ENCODE data around the gene KRT1.

KRT1 gene

GRCh38 chr12:52698651-52699340 is 18.6 kb upstream of the KRT1 start:
- DNase-seq, result no peak

- DNase-seq, result no peak
Measured at GRCh38 chr12:52697058-52697582, 16.9 kb upstream of the KRT1 start.

GRCh38 chr12:52696588-52696987 is 16.4 kb upstream of the KRT1 start:
- no peak for DNase-seq

- DNase-seq, result no peak
Measured at GRCh38 chr12:52695039-52695438, 14.8 kb upstream of the KRT1 start.

- DNase-seq, result no peak
Measured at GRCh38 chr12:52694151-52694550, 13.9 kb upstream of the KRT1 start.

GRCh38 chr12:52693261-52693660 is 13.1 kb upstream of the KRT1 start:
- DNase-seq, result no peak

GRCh38 chr12:52692254-52692653 is 12.0 kb upstream of the KRT1 start:
- no peak for DNase-seq

GRCh38 chr12:52691841-52692150 is 11.6 kb upstream of the KRT1 start:
- DNase-seq, result no peak

GRCh38 chr12:52691076-52691840 is 11.1 kb upstream of the KRT1 start:
- DNase-seq, result peak; percentile 33

GRCh38 chr12:52690351-52691075 is 10.3 kb upstream of the KRT1 start:
- DNase-seq, result no peak

- DNase-seq, result no peak
Measured at GRCh38 chr12:52689936-52690335, 9.7 kb upstream of the KRT1 start.

- no peak for DNase-seq
Measured at GRCh38 chr12:52689239-52689638, 9.0 kb upstream of the KRT1 start.

GRCh38 chr12:52688481-52688880 is 8.3 kb upstream of the KRT1 start:
- no peak for DNase-seq

GRCh38 chr12:52687497-52688385 is 7.5 kb upstream of the KRT1 start:
- no peak for DNase-seq

GRCh38 chr12:52686756-52687487 is 6.7 kb upstream of the KRT1 start:
- DNase-seq, result no peak

- DNase-seq, result no peak
Measured at GRCh38 chr12:52686063-52686462, 5.9 kb upstream of the KRT1 start.

- DNase-seq, result no peak
Measured at GRCh38 chr12:52685406-52685890, 5.2 kb upstream of the KRT1 start.

- DNase-seq, result no peak
Measured at GRCh38 chr12:52684431-52684830, 4.2 kb upstream of the KRT1 start.

- no peak for DNase-seq
Measured at GRCh38 chr12:52683575-52684300, 3.5 kb upstream of the KRT1 start.

GRCh38 chr12:52682938-52683574 is 2.8 kb upstream of the KRT1 start:
- DNase-seq, result no peak

GRCh38 chr12:52682381-52682660 is 2.1 kb upstream of the KRT1 start:
- no peak for DNase-seq
